ENCODE measurements around the gene WDR37. TPM values are rescaled to one million over a fixed set of nuclear protein-coding genes. Genes with fewer than 3 reads are reported as not detected.

WDR37 gene
- total RNA-seq, 6 experiments from 2014 or later, result 17.0 to 22.8 (median 18.8) TPM

DNA sequence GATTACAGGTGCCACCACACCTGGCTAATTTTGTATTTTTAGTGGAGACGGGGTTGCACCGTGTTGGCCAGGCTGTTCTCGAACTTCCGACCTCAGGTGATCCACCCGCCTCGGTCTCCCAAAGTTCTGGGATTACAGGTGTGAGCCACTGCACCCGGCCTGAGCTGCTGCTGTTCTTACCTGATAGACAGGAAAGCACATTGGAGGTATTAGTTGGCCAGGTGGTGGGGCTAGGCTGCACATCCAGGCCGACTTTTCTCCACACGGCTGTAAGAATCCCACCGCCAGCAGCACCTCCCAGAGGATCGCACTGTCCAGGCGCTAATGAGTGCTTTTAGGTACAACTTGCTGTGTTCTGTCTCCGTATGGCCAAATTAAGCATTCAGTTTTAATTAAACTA, 112.6 kb downstream of the WDR37 start:
- H3K36me3 Mint-ChIP-seq (ENCODE audit: low read depth), result no peaks in the 10 kb centered on the region
- peaks cover 20% of the 10 kb centered on the region for H3K27me3 Mint-ChIP-seq (ENCODE audit: insufficient read depth)

DNA sequence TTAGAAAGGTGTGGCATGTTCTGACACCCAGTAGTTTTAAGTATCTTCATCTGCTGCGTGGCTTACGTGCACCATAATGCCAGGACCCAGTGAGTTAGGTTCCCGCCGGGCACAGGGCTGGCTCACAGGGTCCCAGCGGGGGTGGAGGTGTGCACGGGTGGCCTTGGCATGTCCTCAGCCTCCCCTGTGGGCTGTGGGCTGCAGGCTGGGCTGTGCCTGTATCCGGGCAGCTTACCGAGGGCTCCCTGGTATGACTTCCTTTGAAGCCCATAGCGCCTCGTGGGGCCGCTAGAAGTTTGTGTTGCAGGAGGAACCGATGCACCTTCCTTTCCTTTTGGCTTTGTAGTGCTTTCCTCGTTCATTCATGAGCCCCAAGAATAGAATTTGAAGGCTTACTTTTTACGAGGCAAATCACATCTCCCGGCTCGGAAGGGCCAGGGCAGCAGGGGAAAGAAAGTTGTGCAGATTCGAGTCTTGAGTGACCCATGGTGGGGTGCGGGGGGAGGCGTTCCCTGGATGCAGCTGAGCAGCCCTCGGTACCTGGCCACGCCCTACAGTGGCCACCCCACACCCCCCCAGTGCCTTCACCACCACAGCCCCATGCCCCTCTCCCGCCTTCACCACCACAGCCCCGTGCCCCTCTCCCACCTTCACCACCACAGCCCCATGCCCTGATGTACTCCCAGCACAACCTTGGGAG, 113.2 kb downstream of the WDR37 start:
- H3K27me3 Mint-ChIP-seq (ENCODE audit: insufficient read depth), result peaks cover 19% of the 10 kb centered on the region
- no peak for DNase-seq
- no peaks in the 10 kb centered on the region for H3K9me3 Mint-ChIP-seq
- H3K27ac Mint-ChIP-seq, result no peak overlapping the region
- H3K4me3 Mint-ChIP-seq, result no peak overlapping the region
- H3K4me1 Mint-ChIP-seq (ENCODE audit: low read depth), result peaks cover 8% of the 10 kb centered on the region; the same call in 1 of the 2 replicates
- no peaks in the 10 kb centered on the region for H3K36me3 Mint-ChIP-seq (ENCODE audit: low read depth)
- TF ChIP-seq, protein P1, sequence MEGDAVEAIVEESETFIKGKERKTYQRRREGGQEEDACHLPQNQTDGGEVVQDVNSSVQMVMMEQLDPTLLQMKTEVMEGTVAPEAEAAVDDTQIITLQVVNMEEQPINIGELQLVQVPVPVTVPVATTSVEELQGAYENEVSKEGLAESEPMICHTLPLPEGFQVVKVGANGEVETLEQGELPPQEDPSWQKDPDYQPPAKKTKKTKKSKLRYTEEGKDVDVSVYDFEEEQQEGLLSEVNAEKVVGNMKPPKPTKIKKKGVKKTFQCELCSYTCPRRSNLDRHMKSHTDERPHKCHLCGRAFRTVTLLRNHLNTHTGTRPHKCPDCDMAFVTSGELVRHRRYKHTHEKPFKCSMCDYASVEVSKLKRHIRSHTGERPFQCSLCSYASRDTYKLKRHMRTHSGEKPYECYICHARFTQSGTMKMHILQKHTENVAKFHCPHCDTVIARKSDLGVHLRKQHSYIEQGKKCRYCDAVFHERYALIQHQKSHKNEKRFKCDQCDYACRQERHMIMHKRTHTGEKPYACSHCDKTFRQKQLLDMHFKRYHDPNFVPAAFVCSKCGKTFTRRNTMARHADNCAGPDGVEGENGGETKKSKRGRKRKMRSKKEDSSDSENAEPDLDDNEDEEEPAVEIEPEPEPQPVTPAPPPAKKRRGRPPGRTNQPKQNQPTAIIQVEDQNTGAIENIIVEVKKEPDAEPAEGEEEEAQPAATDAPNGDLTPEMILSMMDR (IDR thresholded peaks at IDR 0.05), result no peak

More for the DNA sequence above, 112.6 kb downstream of the WDR37 start:
- H3K4me1 Mint-ChIP-seq (ENCODE audit: low read depth), result peaks cover 8% of the 10 kb centered on the region; the same call in 1 of the 2 replicates
- no peaks in the 10 kb centered on the region for H3K9me3 Mint-ChIP-seq
- no peak overlapping the region for H3K4me3 Mint-ChIP-seq
- no peak for DNase-seq
- TF ChIP-seq, protein P1 (IDR thresholded peaks at IDR 0.05), result no peak
- H3K27ac Mint-ChIP-seq, result no peak overlapping the region

DNA sequence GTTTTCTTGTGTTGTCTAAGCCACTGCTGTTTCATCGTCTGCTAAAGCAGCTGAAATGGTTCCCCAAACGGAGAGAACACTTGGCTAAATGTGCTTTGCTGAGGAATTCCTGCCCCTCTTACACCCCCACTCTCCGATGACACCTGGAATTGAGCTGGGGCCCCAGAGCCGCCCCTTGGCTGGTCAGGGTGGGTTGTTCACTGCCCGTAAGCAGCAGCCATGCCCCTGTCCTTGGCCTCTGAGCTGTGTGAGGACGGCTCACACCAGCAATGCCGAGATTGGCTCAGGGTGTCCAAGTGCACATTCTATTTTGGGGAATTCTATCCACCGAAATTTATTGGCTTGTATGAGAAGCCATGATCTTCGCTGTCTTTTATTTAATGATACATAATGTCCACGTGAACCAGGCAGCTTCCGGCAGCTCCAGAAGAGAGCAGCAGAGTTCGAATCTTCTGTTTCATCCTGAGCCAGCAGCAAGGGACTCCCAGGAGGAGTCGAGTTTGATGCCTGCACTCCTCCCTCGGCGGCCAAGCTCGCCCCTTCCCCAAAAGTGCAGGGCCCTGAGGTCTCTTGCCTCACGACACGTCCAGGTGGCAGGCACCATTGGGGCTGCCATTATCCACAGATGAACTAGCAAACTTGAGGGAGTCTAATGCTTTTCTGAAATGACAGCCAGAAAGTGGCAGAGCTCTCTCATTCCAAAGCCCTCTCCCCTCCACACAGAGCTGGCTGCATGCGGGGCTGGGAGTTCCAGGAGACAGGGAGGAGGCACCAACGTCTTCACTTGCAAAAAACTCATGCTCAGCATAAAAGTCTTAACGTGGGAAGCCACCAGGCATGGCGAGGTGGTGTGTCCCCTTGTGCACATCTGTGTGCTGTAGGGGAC, 114.0 kb downstream of the WDR37 start:
- Mint-ChIP-seq H3K27me3 (ENCODE audit: insufficient read depth) (peaks cover 19% of the 10 kb centered on the region), H3K4me3 (no peak overlapping the region), H3K9me3 (no peaks in the 10 kb centered on the region), H3K4me1 (ENCODE audit: low read depth) (peaks cover 8% of the 10 kb centered on the region; the same call in 1 of the 2 replicates), H3K27ac (no peak overlapping the region), H3K36me3 (ENCODE audit: low read depth) (no peaks in the 10 kb centered on the region)
- TF ChIP-seq, protein P1 (IDR thresholded peaks at IDR 0.05), result no peak
- DNase-seq, result no peak

DNA sequence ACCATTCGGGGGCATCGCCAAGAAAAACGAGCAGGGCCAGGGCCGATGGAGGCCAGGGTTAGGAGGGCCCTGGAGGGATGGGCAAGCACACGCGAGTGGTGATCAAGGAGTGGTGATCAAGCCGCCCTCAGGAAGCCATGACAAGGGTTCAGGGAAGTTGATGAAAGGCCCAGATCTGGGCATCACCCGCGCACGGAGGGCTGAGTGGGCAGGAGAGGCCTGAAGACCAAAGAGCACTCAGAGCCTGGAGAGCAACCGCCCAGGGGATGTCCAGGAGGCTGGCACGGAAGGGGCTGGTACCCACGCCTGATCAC, 114.6 kb downstream of the WDR37 start:
- Mint-ChIP-seq H3K27me3 (ENCODE audit: insufficient read depth) (peaks cover 19% of the 10 kb centered on the region), H3K27ac (no peak overlapping the region), H3K9me3 (no peaks in the 10 kb centered on the region), H3K36me3 (ENCODE audit: low read depth) (no peaks in the 10 kb centered on the region), H3K4me1 (ENCODE audit: low read depth) (peaks cover 8% of the 10 kb centered on the region; the same call in 1 of the 2 replicates), H3K4me3 (no peak overlapping the region)
- TF ChIP-seq, protein P1 (IDR thresholded peaks at IDR 0.05), result no peak
- DNase-seq, result no peak

DNA sequence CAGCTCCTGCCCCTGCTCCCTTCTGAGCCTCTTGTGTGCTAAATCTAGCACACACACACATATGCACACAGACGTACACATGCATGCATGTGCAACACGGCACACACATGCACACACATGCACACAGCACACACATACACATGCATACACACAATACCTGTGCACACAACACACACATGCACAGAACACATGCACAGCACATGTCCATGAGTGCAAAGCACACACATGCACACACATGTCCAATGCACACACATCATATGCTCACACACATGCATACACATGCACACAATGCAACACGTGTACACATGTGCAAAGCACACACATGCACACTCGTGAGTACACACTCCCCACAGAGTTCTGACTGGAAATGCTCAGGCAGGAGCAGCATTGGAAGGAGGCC, 115.0 kb downstream of the WDR37 start:
- no peak for DNase-seq
- peaks cover 18% of the 10 kb centered on the region for H3K27me3 Mint-ChIP-seq (ENCODE audit: insufficient read depth)
- TF ChIP-seq, protein P1 (IDR thresholded peaks at IDR 0.05), result no peak
- H3K9me3 Mint-ChIP-seq, result no peaks in the 10 kb centered on the region
- H3K4me3 Mint-ChIP-seq, result no peak overlapping the region
- H3K4me1 Mint-ChIP-seq (ENCODE audit: low read depth), result peaks cover 8% of the 10 kb centered on the region; the same call in 1 of the 2 replicates
- no peaks in the 10 kb centered on the region for H3K36me3 Mint-ChIP-seq (ENCODE audit: low read depth)
- no peak overlapping the region for H3K27ac Mint-ChIP-seq
